Stimulated activated CD8-positive, alpha-beta memory T cell treated with anti-CD3 and anti-CD28 coated beads, Interleukin-15, amount 100 ng/mL, for 4 hours (primary cell): ENCODE results near the gene UQCRC1.

Experiments used
- DNase-seq, 2 donors: peaks; one replicate each; pipeline ENCODE4 v3.0.0-alpha.2; 2020; ENCODE audit warnings: low read depth in 2 of 2

UQCRC1 gene

GRCh38 chr3:48633743-48634142, 24.3 kb upstream of the UQCRC1 start:
- DNase-seq, result no peak

- no peak for DNase-seq
Observed at GRCh38 chr3:48633256-48633655, 23.8 kb upstream of the UQCRC1 start.

DNA sequence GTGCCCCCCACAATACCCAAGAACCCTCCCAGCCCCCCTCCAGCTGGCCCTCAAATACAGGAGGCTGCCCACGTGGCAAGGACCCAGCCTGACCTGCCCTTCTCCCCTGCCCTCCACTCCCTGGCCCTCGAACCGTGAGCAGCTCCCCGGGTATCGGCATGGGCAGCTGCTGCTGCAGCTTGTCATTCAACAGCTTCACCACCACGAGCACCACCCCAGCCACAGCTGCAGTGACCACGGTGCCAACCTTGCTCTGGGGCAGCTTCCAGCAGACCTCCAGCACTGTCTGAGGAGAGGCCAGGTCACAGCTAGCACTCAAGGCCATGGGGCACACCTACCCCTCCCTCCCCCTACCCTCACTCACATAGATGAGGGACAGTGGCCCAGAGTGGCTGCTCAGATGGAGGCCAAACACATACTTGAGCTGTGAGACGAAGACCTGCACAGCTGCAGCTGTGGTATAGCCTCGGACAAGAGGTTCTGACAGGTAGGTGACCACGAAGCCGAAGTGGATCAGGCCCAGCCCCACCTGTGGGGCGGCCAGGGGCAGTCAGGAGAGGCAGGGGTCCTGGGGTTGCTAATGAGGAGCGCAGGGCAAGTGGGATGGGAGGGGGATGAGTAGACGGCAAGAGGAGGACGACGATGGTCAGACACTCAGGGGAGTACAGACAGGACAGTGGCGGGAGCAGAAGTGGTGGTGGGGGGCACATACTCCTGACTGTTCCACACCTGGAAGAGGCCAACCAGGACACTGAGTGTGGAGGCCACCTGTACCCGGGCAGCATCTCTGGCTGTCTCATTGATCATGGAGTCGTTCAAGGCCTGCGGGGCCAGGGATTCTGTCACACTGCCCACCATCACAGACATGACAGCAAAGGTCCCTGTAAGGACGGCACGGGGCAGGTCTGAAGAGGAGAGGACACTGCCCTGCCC, 22.3 kb upstream of the UQCRC1 start:
- no peak for DNase-seq

GRCh38 chr3:48630833-48631232, 21.4 kb upstream of the UQCRC1 start:
- no peak for DNase-seq

- DNase-seq, result no peak
Observed at GRCh38 chr3:48630407-48630806, 21.0 kb upstream of the UQCRC1 start.

DNA sequence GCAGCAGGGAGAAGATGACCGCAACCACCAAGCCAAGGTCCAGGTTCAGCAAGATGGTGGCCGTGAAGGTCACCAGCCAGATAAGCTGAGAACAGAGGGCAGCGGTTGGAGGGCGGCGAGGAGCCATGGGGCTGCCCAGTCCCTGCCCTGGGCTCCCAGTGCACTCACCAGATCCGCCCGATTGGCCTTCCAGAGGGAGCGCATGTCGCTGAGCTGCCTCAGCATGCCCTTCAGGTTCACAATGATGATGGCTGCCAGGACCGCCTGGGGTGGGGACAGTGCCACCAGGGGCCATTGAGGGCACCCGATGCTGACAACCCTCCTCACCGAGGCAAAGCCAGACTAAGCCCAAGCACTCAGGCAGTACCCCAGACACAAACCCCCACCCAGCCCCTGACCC, 20.4 kb upstream of the UQCRC1 start:
- DNase-seq, result no peak

DNA sequence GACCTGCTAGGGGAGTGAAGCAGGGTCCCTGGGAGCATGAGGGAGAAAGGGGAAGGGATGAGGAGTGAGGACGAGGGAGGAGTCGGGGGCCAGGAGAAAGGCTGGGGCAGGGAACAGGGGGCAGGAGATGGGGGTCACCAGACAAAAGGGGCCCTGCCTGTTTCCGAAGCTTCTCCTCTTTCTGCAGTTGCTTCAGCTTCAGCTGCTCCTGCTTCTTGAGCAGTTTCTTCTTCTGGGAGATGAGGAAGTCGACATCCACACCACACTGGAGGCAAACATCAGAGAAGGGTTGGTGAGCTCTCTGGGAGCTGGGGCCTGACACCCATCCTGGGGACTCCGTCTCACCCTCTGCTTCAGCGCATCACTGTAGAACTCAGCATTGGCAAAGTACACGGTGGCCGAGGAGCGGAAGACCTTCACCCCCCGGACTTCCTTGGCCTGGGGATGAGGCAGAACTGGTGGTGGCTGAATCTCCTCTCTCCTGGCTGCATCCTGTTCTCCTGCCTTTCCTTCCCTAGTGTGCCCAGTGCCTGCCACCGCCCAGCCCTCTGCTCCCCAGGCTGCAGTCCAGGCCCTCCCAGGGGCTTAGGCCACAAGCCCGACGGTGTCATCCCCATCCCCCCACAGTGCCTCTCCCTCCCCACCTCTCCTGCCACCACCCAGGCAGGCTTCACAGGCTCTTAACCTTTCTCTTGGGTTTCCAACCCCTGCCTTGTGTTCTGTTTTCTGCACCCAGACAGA, 19.0 kb upstream of the UQCRC1 start:
- no peak for DNase-seq

GRCh38 chr3:48625600-48625999, 16.2 kb upstream of the UQCRC1 start:
- no peak for DNase-seq

DNA sequence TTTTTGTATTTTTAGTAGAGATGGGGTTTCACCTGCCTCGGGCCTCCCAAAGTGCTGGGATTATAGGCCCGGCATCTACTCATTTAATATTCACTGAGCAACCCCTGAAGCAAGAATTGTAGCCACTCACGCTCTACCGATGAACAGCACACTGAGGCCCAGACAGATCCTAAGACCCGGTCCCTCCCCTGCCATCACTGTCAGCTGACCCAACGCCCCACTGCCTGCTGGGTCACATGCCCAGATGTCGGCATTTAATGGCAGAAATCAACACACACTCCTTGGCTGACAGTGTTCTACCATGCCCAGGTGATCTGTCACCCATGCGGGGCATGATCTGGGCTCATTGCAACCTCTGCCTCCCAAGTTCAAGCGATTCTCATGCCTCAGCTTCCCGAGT, 15.3 kb upstream of the UQCRC1 start:
- DNase-seq, result no peak

DNA sequence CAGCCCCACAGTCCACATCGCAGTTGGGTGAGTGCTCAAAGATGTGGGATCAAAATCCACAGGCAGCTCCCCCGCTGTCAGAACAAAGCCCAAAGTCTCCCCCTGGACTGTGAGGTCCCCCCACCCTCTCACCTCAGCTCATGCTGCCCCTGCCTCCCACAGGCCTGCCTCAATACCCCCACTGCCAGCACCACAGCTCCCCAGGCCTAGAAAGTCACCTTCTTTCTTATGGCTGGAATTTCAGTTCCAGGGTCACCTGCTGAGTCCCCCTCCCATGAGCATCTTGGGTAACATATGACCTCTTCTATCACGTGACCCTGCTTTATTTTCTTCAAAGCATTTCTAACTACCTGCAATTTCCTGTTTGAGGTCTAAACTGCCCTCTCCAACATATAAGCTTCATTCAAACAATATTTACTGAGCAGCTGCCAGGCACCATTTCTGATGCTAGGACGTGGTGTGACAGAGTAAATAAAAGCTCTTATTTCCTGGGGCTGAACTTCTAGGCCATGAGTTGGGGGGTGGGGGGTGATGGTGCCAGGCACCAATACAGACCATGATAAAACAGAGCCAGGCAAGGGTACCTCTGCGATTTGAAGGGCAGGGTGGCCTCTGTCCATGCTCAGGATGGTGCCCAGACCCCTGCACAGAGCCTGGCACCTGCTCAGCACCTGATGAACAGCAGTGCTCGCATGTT, 14.6 kb upstream of the UQCRC1 start:
- DNase-seq, result no peak

GRCh38 chr3:48621461-48621869, 12.0 kb upstream of the UQCRC1 start, which contains the start of gene TMEM89:
Gene TMEM89, minus strand, starts transcription at chr3:48621769. Its CDS starts 13 bp downstream, at chr3:48621756.
- DNase-seq, result no peak

DNA sequence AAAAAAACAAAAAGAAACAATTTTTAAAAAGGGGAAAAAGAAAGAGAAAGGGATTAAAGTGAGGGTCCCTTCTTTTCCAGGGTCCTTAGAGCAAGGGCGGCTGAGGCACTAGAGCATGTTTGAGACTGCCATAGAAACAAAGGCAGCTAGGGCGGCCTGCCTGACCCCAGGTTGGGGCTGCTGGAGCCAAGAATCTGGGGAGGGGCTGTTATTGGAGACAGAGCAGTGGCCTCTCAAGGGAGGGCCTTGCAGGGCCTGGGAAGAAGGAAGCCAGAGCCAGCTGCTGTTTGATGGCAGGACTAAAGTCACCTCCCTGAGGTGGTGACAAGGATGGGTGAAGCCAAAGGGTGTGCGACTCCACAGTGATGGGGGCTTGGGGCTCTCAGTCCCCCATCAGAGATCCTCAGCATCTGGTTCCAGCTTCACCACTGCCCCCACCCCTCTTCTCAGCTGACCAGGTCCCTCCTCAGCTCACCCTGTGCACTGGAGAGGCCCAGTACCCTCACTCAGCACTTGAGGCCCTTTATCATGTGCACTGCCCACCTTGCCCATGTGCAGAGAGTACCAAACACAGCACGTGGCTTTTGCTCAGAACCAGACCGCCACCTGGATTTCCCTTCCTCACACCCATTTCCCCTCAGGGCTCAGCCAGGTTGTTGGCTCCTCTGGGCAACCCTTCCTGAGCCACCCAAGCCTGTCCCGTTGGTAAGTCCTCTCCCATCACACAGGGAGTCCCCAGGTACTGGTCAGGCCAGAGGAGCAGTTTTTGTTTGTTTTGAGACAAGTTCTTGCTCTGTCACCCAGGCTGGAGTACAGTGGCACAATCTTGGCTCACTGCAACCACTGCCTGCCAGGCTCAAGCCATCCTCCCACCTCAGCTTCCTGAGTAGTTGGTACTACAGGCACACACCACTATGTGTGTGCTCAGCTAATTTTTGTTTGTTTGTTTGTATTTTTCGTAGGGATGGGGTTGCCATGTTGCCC, 10.4 kb upstream of the UQCRC1 start:
- DNase-seq, result no peak

- no peak for DNase-seq
Observed at GRCh38 chr3:48617559-48617958, 8.1 kb upstream of the UQCRC1 start.

DNA sequence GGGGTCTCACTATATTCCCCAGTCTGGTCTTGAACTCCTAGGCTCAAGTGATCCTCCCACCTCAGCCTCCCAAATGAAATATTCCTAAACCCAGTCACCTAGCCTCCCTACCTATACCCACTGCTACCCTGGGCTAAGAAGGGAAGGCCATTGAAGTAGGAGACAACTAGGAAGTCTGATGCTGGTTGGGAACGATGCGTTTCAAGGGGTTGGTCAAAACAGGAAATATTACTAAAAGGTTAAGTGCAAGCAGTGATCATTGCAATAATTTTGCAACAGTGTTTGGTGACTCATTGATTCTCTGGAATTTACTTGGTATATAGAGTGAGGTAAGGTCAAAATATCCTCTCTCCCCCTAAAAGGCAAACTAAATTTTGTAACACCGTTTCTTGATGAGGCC, 4.6 kb upstream of the UQCRC1 start:
- DNase-seq, result no peak

DNA sequence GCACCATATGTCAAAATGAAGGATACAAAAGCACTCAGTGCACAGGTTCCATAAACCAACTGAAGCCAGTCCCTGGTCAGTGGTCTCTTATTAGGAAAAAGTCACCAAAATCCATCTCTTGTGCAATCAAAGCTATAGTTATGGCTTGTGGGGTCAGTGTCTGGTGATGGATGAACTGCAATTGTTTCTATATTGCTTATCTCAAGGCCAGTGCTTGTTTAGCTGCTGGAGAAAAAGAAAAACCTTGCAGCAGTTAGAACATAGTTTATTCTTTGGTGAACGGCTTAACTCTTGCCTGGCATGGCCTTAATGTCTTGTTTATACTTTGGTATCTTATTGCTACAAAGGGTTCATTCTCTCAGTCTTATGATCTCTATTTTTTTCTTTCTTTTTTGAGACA, 2.9 kb upstream of the UQCRC1 start:
- no peak for DNase-seq

DNA sequence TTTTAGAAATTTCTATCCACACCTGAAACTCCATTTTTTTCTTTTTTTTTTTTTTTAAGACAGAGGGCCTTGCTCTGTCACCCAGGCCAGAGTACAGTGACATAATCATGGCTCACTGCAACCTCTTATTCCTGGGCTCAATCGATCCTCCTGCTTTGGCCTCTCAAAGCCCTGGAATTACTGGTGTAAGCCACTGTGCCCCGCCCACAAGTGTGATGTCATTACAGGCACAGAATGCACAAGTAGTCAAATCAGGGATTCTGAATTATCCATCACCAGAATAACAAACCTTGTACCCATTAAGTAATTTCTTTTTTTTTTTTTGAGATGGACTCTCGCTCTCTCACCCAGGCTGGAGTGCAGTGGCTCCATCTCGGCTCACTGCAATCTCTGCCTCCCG, 1.9 kb downstream of the UQCRC1 start:
- no peak for DNase-seq

- no peak for DNase-seq
Observed at GRCh38 chr3:48601622-48601994, 7.8 kb downstream of the UQCRC1 start.

DNA sequence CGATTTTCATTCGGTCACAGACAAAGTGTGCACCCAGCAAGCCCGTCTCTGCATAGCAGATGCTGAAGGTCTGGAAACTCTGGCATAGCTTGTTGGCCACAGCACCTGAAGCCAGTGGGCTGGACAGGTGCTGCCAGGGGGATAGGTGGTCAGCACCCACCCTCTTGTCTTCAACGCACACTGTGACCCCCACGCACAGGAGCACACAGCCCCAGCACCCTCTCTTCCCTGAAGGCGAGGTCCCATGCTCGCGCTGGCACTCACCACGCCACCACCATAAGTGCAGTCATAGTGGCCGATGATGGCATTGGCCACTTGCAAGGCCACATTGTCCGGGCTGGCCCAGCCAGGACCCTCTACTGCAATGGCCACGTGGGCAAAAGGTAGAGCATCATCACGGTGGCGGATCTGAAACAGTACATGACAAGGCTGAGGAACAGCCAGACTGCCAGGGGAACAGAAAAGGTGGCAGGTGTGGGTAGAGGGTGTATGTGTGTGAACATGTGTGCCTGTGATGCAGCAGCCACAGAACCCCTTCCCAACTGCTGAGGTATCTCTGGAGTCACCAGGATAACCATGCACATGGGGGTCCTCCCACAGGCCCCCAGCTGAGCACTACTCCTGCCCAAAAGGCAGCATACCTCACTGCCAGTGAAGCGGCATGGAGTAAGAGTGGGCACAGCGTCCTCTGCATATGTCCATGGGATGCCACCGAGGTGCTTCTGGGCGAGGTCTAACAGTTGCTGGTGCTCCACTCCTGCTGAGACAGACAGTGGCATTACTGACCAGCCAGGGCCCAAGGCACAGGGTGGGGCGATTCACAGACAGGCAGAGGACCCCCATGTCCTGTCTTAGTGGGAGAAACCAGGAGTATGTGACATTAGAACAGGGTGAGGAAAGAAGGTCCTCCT, 8.5 kb downstream of the UQCRC1 start:
- no peak for DNase-seq

DNA sequence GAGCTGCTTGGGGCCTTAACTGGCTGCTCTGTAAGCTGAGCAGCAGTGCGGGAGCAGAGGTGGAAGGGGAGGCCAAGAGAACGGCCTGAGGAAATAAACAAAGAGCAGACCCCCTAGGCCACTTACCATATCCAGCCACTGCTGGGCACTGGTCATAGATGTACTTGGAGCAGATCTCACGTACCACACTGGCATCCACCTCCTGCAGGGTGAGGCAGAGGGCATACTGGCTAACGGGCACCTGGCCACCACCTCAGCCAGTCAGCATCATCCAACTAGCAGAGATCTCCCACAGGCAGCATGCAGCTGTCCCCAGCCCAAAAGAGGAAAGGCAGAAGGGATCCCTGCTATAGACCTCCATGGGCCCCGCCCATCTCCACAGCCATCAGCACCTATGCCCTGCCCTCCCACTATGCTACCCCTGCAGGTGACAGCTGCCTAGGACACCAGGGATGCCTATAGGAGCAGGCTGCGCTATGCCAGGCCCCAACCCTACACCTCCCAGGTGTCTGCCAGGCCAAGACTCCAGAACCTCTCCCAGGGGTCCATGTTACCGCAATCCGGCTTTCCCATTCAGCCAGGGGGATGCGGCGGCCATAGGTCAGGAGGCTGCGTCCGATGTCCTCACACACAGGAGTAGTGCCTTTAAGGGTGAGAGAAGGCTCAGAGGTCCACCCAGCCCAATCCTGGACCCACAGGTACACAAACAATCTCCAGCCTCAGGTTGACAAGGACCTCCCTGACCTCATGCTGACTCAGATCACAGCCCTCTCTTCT, 9.7 kb downstream of the UQCRC1 start:
- DNase-seq, result no peak
